WERI-Rb-1 (cell line): ENCODE data around the gene TMEM41A.

Source experiments
- DNase-seq: peaks from one replicate; pipeline ENCODE4 v3.0.0-alpha.2; 2020
- H3K27ac ChIP-seq: fragments of 250-450 bp; sonication (Bioruptor Pico); 2 replicates; pipeline ENCODE4 v1.5.1; 2020; ENCODE audit warnings: mild to moderate bottlenecking, moderate library complexity
- H3K27me3 ChIP-seq: fragments of 250-450 bp; sonication (Bioruptor Pico); 2 replicates; pipeline ENCODE4 v1.5.1; 2021; ENCODE audit warnings: mild to moderate bottlenecking, low read depth, moderate library complexity; ENCODE audit not compliant: insufficient read depth, severe bottlenecking
- H3K36me3 ChIP-seq: fragments of 250-450 bp; sonication (Bioruptor Pico); 2 replicates; pipeline ENCODE4 v1.5.1; 2020; ENCODE audit warnings: mild to moderate bottlenecking, moderate library complexity
- H3K4me3 ChIP-seq: 2 replicates; pipeline ENCODE4 v1.5.1; 2011; ENCODE audit warnings: low read depth, mild to moderate bottlenecking, control low read depth, low read length
- H3K9me3 ChIP-seq: fragments of 250-450 bp; sonication (Bioruptor Pico); 2 replicates; pipeline ENCODE4 v1.5.1; 2021; ENCODE audit warnings: mild to moderate bottlenecking, moderate library complexity; ENCODE audit not compliant: severe bottlenecking
- CTCF ChIP-seq: IDR thresholded peaks from 2 replicates; pipeline ENCODE4 v1.5.1; 2011; ENCODE audit warnings: low read depth, mild to moderate bottlenecking, control low read depth, inconsistent platforms, low read length

TMEM41A gene

GRCh38 chr3:185532901-185533300 lies 34.1 kb upstream of the TMEM41A start:
- H3K4me3 ChIP-seq: no peak overlapping the region
- no peak for DNase-seq
- no peak for TF ChIP-seq CTCF
- no peak overlapping the region for H3K27ac ChIP-seq
- H3K9me3 ChIP-seq: no peaks in the 10 kb centered on the region
- no peaks in the 10 kb centered on the region for H3K36me3 ChIP-seq
- H3K27me3 ChIP-seq: no peaks in the 10 kb centered on the region

- no peak for TF ChIP-seq CTCF
- H3K9me3 ChIP-seq: no peaks in the 10 kb centered on the region
Measured at GRCh38 chr3:185530856-185531255, 32.0 kb upstream of the TMEM41A start.

GRCh38 chr3:185528532-185528931 lies 29.7 kb upstream of the TMEM41A start:
- no peak for TF ChIP-seq CTCF
- H3K9me3 ChIP-seq: no peaks in the 10 kb centered on the region
- no peak overlapping the region for H3K4me3 ChIP-seq
- no peaks in the 10 kb centered on the region for H3K27me3 ChIP-seq
- H3K36me3 ChIP-seq: no peaks in the 10 kb centered on the region
- no peak overlapping the region for H3K27ac ChIP-seq
- DNase-seq: no peak

More at GRCh38 chr3:185530856-185531255, 32.0 kb upstream of the TMEM41A start:
- H3K36me3 ChIP-seq: no peaks in the 10 kb centered on the region
- no peak for DNase-seq
- H3K4me3 ChIP-seq: no peak overlapping the region
- no peaks in the 10 kb centered on the region for H3K27me3 ChIP-seq
- no peak overlapping the region for H3K27ac ChIP-seq

- Histone ChIP-seq H3K27ac (no peak overlapping the region), H3K27me3 (no peaks in the 10 kb centered on the region), H3K36me3 (no peaks in the 10 kb centered on the region), H3K9me3 (no peaks in the 10 kb centered on the region), H3K4me3 (no peak overlapping the region)
- no peak for TF ChIP-seq CTCF
- DNase-seq: no peak
Measured at GRCh38 chr3:185527364-185527763, 28.5 kb upstream of the TMEM41A start.

DNA sequence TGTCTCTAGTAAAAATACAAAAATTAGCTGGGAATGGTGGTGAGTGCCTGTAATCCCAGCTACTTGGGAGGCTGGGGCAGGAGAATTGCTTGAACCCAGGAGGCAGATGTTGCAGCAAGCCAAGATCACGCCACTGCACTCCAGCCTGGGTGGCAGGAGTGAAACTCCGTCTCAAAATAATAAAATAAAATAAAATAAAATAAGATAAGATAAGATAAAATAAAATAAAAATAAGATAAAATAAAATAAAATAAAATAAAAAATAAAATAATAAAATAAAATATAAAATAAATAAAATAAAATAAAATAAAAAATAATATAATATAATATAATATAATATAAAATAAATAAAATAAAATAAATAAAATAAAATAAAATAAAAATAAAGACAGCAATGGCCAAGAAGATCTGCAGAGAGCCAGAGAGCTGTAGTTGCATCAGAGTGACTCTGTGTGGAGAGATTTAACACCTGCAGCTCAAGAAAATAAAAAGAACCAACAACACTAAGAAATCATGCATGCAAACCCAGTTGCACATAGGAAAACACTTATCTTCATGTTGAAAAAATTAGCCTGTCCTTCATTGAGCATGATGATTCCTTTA lies 27.6 kb upstream of the TMEM41A start:
- TF ChIP-seq CTCF: no peak
- DNase-seq: no peak
- H3K4me3 ChIP-seq: no peak overlapping the region
- H3K9me3 ChIP-seq: no peaks in the 10 kb centered on the region
- no peaks in the 10 kb centered on the region for H3K27me3 ChIP-seq
- H3K36me3 ChIP-seq: no peaks in the 10 kb centered on the region
- H3K27ac ChIP-seq: no peak overlapping the region

DNA sequence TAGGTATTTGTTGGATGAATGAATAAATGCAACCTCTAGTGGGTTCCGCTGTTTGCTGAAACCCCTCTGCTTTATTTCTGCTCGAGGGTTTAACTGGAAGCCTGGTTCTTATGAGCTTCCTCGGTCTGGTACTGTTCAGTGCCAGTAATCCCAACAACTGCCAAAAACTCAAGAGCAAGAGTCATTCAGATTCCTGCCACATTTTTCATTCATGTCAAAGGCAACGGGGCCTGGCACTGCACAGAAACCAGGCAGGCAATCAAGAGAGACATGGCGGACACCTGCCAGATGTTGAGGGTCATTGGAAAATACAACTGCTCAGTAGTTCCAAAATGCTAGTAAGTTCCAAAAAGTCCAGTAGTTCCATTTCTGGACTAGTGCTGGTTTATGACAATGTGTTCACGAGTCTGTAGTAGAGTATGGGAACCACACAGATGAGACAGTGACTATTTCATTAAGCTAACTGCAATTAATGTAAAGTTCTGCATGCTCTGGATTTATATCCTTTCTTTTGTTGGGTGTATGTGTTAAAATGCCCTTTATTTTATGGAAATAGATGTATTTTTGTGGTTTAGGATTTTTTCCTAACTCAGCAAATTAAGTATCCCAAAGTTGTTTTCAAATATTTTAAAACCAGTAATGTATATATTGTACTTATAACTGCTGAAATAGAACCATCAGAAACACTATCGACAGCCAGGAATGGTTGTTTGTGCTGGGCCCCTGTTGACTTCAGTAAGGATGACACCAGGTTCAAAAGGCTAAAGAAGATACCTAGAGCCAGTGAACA lies 22.7 kb upstream of the TMEM41A start:
- H3K27ac ChIP-seq: no peak overlapping the region
- no peaks in the 10 kb centered on the region for H3K36me3 ChIP-seq
- no peaks in the 10 kb centered on the region for H3K27me3 ChIP-seq
- no peak for TF ChIP-seq CTCF
- H3K4me3 ChIP-seq: no peak overlapping the region
- no peaks in the 10 kb centered on the region for H3K9me3 ChIP-seq
- no peak for DNase-seq
